Left renal pelvis (tissue), 4 donors: ENCODE measurements around the gene AAMP. TPM values are rescaled to one million over a fixed set of nuclear protein-coding genes. Genes with fewer than 3 reads are reported as not detected.

Source experiments
- DNase-seq, 4 donors: peaks; one replicate each; pipeline ENCODE4 v3.0.0-alpha.2; 2013; ENCODE audit warnings: low read depth in 4 of 4, low spot score in 3 of 4
- polyA plus RNA-seq, 4 donors: library from polyadenylated mRNA; unstranded; fragments of 120-200 nt; gene quantifications; one replicate each; pipeline ENCODE4 v1.2.1, GENCODE V29; 2013; ENCODE audit not compliant: insufficient read length in 4 of 4

The AAMP gene
- polyA plus RNA-seq, 4 donors, result 75.6 to 140 (median 117) TPM

DNA sequence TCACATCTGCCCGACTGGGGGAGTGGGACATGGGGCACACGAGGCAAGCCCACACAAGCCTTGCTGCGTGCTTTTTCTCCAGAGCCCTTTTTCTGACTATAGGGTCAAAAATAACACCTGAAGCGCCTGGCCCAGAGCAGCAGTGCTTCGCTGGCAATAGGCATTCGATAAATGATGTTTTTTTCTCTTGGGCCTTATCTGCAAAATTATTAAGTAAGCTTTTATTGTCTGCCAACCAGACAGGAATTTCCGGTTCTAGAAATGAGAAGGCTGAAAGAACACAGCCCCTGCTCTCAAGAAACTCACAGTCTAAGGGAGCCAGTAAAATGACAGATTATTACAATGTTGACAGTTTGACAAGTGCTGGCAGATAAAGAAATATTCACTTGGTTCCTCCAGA is 25.1 kb upstream of the AAMP start:
- DNase-seq, result no peak

DNA sequence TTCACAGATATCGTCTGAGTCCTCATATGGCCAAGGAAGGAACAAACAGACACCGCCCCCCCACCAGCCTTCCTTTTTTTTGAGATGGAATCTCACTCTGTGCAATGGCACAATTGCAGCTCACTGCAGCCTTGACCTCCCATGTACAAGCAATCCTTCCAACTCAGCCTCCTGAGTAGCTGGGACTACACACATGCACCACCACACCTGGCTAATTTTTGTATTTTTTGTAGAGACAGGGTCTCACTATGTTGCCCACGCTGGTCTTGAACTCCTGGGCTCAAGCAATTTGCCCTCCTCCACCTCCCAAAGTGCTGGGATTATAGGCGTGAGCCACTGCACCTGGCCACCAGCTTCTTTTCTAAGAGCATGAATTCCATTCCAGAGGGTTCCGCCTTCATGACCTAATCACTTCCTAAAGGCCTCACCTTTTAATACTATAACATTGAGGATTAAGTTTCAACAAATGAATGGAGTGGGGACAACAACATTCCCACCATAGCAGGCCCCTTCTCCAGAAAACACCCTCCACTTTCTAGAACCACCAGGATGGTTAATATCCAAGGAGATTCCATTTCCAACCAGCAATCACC is 24.6 kb upstream of the AAMP start:
- no peak for DNase-seq

DNA sequence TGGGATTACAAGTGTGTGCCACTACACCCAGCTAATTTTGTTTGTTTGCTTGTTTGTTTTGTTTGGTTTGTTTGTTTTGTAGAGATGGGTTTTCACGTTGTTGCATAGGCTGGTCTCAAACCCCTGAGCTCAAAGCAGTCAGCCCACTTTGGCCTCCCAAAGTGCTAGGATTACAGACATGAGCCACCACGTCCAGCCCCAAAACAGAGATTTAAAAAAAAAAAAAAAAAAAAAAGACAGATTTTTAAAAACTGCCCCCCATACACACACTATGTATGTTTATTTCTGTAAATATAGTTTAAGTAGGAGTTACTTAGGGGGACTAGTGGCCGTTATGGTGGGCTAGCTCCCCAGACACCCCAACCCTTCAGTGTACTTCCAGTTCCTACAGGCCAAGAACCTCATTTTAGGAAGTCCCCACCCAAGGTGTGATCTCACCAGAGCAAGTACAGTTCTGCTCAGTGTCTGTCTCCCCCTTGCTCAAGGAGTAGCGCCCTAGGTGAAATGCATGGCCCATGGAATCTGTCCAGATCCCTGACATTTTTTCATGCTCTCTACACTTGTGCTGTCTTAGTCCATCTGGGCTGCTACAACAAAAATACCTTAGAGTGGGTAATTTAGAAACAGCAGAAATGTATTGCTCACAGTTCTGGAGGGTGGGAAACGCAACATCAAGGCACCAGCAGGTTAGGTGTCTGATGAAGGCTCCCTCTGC is 23.9 kb upstream of the AAMP start:
- DNase-seq, result no peak

DNA sequence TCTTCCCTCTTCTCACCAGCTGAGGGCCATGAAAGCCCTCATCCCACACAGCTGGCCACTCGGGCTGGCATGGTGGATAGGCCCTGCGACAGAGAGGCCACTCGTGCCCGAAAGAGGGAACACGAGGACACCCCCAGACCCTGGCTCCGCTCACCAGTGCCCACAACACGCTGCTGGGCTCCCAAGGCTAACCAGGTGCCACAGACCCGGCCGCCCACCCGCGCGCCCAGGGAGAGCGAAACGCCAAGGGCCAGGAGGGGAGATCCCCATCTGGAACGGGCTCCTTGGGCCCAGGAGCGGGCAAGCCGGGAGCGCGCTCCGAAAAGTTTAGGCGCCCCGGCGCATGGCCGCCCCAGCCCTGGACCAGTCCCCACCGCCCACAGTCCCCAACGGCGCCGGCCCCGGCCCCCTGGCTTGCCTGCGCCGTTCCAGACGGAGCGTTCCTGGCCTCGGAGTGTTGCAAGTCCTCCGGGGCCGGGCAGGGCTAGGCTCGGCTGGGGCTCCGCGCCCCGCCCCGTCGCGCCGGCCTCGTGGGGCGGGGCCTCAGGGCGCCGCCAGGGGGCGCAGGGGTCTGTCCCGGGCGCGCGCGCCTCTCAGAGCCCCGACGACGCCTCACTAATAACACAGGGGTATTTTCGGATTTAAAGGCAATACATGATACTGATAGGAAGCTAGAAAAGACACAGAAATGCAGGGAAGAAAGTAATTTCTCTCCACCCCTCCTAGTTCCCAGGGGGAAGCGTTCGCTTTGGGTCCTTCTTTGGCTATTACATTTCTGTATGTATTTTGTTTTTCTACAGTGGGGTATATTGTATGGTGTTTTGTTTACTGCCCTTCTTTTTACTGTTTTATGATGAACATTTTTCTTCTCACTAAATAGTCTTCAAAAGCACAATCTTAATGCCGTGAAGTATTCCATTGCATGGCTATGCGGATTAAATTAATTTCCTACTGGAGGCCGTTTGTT is 22.4 kb upstream of the AAMP start, which contains the start of gene TMBIM1:
Gene TMBIM1, minus strand, starts transcription at position 456 of the 967 bp plus-strand sequence. CDS start 10,362 bp downstream, outside the sequence.
- DNase-seq, result no peak

DNA sequence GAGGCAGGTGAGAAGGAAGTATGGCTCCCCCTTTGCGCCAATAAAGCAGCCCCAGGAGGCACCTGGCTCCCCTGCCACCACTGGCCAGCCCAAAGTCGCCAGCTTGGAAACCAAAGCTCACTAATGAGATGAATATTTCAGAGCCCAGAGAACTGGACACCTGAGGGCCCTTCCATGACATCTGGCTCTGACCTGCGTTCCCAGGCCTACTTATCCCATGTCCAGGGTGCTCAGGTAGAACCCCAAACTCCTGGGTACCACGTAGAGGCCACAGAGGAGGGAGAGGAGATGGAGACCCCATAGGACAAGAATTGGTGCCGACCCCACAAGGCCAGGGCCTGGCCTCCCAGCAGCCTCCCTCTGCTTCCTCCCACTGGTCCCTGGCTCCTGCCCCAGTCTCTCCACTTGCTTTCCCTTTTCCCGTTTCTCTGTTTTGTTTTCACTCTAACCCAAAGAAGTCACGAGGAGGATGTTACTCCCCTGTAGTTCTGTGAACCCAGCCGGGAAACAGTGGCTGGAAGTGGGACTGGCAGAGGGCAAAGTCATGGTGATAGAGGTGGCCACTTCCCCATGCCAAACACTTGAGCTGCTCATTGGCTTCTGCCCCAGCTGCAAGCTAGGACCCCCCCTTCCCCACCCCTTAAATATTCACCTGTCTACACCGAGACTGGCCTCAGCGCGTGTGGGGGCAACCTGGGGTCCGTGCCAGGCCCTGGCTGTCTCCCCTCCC is 21.5 kb upstream of the AAMP start:
- DNase-seq, result no peak

DNA sequence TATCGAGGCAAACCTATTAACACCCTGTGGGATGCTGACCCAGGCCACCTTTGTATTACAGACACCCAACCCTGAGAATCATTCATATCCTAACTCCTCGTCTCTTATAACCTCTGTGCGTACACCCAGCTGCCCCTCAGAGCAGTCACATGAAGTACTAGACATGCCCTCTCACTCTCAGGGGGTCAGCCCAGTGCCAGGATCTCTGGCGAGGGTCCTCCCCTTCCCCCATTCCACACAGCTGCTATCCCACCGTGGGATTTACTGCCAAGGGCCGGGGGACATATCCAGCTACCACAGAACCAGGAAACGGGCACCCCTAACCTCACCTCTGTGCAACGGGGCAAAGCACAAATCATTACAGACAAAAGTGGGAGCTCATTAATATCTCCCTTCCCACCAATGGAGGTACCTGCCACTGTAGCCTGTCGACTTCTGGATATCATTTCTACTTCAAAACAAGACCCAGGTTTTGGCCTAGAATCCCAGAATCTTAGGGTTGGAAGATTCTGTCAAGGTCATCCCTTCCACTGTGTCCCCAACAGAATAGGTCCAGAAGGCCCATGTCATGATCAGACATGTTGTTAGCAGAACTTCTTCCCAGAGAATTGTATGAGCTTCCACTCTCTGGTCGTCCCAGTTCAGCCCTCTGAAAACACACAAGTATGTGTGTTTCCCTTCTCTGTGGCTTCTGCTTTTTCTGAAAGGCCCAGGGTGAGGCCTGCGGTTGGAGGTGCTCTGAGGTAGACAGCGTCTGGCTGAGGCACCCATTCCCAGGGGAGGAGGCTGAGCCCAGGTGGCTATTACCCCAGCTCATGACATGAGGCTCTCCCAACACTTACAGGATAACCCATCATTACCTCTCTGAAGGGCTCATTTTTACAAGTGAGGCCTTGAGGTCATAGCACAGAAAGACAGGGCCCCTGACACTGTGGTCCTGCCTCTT is 20.7 kb upstream of the AAMP start:
- DNase-seq, result no peak

DNA sequence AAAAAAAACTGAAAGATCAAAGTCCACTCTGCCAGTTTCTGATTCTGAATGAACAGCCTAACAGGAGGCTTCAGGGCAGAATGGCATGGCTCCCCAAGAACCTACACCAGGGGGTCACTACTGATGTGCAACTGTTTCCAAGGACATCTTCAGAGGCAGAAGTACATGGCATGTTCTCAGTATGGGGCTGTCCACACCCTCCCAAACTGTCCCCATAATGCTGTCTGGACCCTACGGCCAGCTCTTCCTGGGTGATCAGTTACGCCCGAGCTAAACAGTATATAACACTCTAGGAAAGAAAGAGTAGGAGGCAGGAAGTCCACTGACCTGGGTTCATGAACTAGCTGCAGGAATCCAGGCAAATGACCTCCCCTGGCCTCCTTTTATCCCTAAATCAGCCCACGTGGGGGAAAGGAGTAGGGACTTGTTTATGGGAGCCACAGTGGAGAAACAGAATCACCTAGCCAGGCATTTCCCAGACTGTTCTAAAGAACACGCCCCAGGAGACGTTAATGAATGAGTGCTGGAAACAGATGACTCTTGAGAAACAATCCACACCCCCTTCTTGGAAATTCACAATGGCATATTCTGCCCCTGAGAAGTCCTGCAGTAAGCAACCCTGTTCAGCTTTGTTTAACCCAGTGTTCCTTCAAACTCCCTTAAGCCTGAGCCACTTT is 19.8 kb upstream of the AAMP start:
- no peak for DNase-seq

DNA sequence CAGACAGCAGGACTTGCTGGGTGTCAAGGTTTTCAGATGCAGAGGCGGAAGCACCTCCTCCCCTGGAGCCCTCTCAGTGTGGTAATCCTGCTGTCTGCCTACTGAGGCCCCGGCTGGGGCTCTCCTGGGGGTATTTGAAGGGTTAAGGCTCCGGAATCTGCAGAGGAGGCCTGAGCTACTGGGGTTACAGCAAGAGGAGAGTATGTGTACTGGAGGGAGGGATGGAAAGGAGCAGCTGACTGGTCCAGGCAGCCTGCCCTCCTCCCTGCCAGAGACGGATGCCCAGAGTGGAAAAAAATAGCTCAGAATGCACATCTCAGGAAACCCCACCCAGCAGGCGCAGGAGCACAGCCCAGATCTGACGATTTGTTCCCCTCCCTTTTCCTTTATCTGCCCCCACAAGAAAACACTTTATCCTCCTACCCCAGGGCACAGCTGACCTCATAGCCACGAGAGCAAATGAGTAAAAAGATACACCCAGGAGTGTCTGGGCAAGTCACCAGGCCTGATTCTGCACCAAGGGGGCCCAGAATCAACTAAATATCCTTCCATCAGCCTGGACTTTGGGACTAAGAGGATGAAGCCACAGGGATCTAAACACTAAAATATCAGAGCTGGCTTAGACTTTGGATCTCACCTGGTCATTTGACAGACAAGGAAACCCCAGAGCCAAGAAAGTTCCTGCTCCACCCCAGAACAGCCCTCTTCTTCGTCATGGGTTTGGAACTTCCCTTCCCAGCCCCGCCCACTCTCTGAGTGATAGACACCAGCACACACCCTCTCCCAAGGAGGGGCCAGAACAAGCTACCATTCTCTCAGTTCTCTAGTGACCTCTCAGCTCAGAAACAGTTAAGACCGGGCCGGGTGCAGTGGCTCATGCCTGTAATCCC is 16.9 kb upstream of the AAMP start:
- DNase-seq, result no peak

DNA sequence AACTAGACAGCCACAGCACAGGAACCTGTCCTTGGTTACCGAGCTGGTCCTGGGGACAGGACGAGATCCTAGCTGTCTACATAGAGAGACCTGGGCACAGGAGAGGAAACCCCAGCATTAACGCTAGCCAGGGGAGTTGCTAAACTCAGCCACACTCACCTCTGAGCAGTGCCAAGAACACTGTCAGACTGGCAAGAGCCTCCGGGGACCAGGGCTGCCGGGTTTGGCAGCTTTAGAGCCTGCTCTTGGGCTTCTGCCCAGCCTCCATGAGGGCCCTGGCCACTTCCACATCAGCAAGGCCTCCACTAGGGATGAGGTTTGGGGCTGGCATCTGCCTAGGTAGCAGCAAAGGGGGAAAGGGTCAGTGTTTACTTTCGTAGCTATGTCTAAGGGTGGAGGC is 15.7 kb upstream of the AAMP start:
- DNase-seq, result no peak

DNA sequence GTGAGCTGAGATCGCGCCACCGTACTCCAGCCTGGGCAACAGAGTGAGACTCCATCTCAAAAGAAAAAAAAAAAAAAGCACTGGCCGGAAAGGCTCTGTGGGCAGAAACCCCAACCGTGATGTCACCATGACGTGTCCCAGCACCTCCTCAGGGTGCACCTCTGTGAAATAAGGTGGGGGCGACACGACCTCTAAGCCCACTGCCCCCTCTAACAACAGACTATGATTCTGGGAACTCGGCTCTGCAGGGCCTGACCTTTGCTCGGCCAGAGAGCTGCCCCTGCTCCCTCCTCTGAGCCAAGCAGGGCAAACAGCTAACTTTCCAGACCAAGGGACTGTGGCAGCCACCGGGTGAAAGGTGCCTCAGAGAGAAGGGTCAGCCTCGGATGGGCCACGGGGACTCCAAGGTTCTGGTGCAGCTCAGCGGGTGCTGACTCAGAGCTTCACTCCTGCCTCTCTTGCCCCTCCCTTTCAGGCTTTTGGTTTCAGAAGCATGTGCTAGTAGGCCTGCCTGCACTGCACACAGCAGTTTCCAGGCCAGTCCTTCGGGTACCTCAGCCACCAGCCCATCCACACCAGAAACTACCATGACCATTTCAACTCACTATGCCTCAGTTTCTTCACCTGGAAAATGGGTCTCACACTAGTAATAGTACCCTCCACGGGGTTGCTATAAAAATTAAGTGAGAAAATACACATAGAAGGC is 14.3 kb upstream of the AAMP start:
- no peak for DNase-seq

DNA sequence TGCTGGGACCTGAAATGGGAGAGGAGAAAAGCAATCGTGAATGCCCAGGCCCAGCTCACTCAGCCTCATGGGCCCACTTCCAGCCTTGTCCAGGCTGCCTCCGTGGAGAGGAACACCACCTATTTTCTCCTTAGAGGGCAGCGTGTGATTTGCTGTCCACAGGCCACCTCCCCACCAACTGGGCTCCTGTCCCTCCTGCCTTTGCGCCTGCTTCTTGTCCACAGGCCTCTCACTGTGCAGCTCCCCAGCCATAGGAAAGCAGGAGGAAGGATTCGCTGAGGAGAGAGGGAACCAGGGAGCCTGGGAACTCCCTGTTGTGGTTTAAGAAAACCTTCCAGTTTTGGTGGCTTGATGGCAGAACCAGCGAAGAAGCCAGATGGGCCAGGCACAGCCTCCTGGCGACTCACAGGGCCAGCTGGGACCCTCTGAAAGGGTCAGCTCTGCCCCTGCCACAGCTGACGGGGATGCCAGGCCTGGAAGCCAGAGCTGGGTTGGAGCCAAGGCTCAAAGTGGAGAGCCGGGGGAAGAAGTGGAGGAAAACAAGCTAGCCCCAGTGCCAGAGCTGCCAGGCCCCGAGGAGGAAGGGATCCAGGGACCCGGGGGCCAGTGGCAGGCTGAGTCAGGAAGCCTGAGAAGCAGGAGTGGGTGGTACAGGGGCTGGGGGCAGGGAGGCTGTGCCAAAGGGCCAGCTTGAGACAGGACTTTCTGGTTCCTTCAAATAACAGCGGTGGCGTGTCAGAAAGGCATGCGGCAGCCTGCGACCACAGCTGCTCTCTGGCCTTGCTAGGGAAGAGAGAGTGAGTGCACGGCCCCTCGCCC is 12.4 kb upstream of the AAMP start:
- no peak for DNase-seq

DNA sequence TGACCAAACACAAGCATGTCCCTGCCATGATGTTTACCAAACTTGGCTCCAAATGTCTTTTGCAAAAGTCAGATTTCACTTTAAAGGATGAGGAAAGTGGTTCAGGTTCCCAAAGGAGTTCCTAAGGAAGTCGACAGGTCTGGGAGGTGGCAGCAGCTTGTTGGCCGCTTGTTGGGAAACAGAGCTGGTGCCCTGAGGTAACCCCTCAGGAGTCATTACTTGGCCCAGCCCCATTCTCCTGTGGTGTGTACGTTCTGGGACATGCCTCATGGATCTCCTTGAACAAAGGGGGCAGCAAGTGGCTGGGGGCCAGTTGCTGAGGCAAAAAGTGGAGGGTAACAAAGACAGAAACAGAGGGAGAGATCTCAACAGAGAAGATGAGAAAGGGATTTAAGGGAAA is 11.5 kb upstream of the AAMP start:
- DNase-seq, result no peak

DNA sequence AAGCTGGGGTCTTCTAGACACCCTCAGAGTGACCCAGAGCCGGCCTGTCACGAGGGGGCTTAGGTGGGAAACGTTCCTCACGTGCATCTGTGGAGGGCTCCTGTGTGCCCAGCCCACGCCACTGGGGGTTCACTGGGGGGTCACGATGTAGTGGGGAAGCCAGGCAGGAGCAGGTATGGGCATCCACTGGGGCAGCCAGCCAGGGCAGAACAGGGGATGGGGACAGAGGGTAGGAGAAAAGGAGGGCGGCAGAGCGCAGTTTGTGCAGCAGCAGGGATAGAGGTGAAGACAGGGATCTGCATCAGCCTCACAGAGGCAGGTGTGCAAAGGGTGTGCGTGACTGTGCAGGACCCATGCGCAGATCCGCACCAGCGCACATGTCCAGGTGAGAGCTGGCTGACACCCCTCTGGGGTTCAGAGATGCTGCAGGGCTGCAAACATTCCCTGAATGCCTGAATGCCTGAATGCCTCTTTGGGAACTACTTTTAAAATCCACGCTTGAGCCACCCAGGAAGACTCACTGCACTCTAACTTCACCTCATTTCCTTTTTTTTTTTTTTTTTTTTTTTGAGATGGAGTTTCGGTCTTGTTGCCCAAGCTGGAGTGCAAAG is 10.4 kb upstream of the AAMP start:
- no peak for DNase-seq

DNA sequence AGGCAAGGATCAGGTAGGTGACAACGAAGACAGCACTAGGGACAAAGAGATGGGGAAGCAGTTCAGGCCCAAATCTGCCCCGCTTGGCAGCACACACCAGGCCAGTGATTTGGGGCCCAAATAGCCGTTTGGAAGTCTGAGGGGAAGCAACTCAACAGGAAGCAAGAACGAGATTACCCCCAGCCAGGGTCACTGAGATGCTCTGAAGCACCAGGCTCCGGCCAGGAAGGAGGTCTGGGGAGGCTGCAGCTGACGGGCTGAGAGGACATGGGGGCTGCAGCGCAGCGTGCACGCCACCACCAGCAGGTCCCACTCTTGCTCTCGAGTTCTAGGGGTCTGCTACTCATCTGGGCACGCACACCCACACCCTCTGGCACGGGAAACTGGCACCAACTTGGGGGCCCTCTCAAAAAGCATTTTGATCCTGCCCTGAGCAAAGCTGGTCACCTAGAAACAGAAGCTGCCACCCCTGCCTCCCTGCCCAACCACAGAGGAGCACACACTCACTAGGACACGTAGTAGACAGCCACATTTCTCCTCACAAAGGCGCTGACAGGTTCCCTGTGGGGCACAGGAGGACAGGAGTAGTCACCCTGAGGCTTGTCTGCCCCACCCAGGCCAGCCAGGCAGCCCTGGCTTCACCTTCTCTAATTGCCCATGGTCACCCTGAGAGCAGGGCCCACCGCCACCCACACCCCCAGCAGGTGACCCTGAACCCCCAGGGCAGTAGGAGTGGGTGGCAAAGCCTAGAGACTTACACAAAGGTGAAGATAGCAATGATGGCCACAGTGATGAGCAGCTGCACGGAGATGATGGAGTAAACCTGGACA is 8.8 kb upstream of the AAMP start:
- no peak for DNase-seq

DNA sequence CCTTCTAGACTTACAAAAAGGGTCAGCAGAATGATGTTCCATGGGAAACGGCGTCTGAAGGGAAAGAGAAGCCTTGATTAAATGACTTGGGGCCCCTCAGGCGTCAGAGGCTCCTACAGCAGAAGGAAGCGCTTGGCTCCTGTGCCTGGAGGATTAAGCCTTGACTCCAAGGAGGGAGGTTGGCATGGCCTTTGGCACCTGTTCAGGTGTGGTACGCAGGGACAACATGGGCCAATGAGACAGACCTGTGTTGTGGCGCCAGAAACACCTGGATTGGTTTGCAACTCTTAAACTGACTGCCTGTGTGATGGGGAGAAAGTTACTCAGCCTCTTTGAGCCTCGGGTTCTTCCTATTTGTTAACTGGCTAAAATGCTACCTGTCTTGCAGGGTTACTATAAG is 8.0 kb upstream of the AAMP start:
- DNase-seq, result no peak
